Measurements from ENCODE around the gene RNF220. TPM values are rescaled to one million over a fixed set of nuclear protein-coding genes. Genes with fewer than 3 reads are reported as not detected.
A peak's percentile ranks its signal among the peaks of the same experiment; 100 is the strongest.

The RNF220 gene
- total RNA-seq, 1 donor from 2014 or later: 47.1 TPM

GRCh38 chr1:44670751-44671640, 265.9 kb downstream of the RNF220 start:
- no peak overlapping the region for H3K4me2 ChIP-seq (ENCODE audit: low read length)
- no peak overlapping the region for H3K27ac ChIP-seq (ENCODE audit: low read depth, low read length)
- no peak overlapping the region for H3K4me3 ChIP-seq (ENCODE audit: insufficient read depth, low read depth, low read length)
- Mint-ChIP-seq H3K27me3 (ENCODE audit: low read depth, unreplicated experiment) (no peaks in the 10 kb centered on the region), H3K4me3 (ENCODE audit: unreplicated experiment) (no peak overlapping the region), H3K9me3 (ENCODE audit: unreplicated experiment) (no peaks in the 10 kb centered on the region), H3K4me1 (ENCODE audit: low read depth, unreplicated experiment) (peaks cover 23% of the 10 kb centered on the region), H3K36me3 (ENCODE audit: low read depth, unreplicated experiment) (no peaks in the 10 kb centered on the region), H3K27ac (ENCODE audit: unreplicated experiment) (peak overlapping the region; percentile 38)
- no peaks in the 10 kb centered on the region for H3K36me3 ChIP-seq (ENCODE audit: insufficient read depth, low read length)
- DNase-seq (ENCODE audit: low read depth) (no peak), FAIRE-seq (no peak)
- H3K9me3 ChIP-seq (ENCODE audit: insufficient read depth, low read depth, low read length): no peaks in the 10 kb centered on the region
- H3K4me1 ChIP-seq (ENCODE audit: insufficient read depth, low read length): peaks cover 20% of the 10 kb centered on the region
- H3K27me3 ChIP-seq (ENCODE audit: insufficient read depth, low read length): no peaks in the 10 kb centered on the region
- H3K9ac ChIP-seq (ENCODE audit: low read length): no peak overlapping the region
- no peaks in the 10 kb centered on the region for H3K79me2 ChIP-seq (ENCODE audit: insufficient read depth, low read length)
- TF ChIP-seq EZH2 (IDR thresholded peaks at IDR 0.05; ENCODE audit: insufficient read depth, low read length): no peak
- TF ChIP-seq, protein P1, sequence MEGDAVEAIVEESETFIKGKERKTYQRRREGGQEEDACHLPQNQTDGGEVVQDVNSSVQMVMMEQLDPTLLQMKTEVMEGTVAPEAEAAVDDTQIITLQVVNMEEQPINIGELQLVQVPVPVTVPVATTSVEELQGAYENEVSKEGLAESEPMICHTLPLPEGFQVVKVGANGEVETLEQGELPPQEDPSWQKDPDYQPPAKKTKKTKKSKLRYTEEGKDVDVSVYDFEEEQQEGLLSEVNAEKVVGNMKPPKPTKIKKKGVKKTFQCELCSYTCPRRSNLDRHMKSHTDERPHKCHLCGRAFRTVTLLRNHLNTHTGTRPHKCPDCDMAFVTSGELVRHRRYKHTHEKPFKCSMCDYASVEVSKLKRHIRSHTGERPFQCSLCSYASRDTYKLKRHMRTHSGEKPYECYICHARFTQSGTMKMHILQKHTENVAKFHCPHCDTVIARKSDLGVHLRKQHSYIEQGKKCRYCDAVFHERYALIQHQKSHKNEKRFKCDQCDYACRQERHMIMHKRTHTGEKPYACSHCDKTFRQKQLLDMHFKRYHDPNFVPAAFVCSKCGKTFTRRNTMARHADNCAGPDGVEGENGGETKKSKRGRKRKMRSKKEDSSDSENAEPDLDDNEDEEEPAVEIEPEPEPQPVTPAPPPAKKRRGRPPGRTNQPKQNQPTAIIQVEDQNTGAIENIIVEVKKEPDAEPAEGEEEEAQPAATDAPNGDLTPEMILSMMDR (IDR thresholded peaks at IDR 0.05; ENCODE audit: insufficient read depth, low read depth, low read length): no peak
- H4K20me1 ChIP-seq (ENCODE audit: insufficient read depth, low read length): no peaks in the 10 kb centered on the region
- H2AFZ ChIP-seq (ENCODE audit: low read depth, low read length): no peak overlapping the region

DNA sequence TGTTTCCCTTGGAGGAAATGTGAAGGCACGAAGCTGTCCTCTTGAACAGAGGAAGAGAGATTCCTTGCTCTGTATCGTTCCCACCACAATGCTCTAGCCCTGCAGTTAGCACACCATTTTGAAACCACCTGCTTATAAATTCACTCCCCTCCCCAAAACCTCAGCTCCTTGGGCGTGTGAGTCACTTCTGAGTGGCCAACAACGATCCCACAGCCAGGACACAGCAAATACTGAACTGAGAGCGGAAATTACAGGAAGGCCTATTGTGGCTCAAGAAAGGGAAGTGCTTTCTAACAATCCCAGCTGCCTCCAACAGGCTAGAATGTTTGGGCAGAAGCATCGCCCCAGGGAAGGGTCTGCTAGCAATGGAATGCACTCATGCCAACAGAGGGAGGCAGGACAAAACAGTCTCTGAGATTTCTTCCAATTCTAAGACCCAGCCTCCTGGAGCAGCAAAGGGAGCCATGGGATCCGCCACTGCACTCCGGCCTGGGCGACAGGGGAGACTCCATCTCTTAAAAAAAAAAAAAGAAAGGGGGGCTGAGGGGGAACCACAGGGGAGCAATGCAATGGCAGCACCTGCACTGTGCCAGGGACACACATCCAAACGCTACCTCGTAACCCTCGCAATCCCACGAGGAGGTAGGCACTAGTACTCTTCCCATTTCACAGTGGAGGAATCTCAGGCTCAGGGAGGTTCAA, 267.4 kb downstream of the RNF220 start:
- no peaks in the 10 kb centered on the region for H3K79me2 ChIP-seq (ENCODE audit: insufficient read depth, low read length)
- no peaks in the 10 kb centered on the region for H3K27me3 Mint-ChIP-seq (ENCODE audit: low read depth, unreplicated experiment)
- no peak overlapping the region for H3K9ac ChIP-seq (ENCODE audit: low read length)
- FAIRE-seq: no peak
- peak overlapping the region; percentile 53 for H3K27ac Mint-ChIP-seq (ENCODE audit: unreplicated experiment)
- peak; percentile 85 for DNase-seq (ENCODE audit: low read depth)
- peaks cover 23% of the 10 kb centered on the region for H3K4me1 Mint-ChIP-seq (ENCODE audit: low read depth, unreplicated experiment)
- no peak overlapping the region for H3K4me3 ChIP-seq (ENCODE audit: insufficient read depth, low read depth, low read length)
- H3K27me3 ChIP-seq (ENCODE audit: insufficient read depth, low read length): no peaks in the 10 kb centered on the region
- H2AFZ ChIP-seq (ENCODE audit: low read depth, low read length): peak overlapping the region; percentile 55
- no peaks in the 10 kb centered on the region for H3K9me3 ChIP-seq (ENCODE audit: insufficient read depth, low read depth, low read length)
- no peaks in the 10 kb centered on the region for H3K9me3 Mint-ChIP-seq (ENCODE audit: unreplicated experiment)
- H3K4me1 ChIP-seq (ENCODE audit: insufficient read depth, low read length): peaks cover 26% of the 10 kb centered on the region
- peak overlapping the region; percentile 43 for H3K4me3 Mint-ChIP-seq (ENCODE audit: unreplicated experiment)
- H3K27ac ChIP-seq (ENCODE audit: low read depth, low read length): peak overlapping the region; percentile 40
- H3K36me3 Mint-ChIP-seq (ENCODE audit: low read depth, unreplicated experiment): no peaks in the 10 kb centered on the region
- TF ChIP-seq, protein P1 (IDR thresholded peaks at IDR 0.05; ENCODE audit: insufficient read depth, low read depth, low read length): no peak
- TF ChIP-seq EZH2 (IDR thresholded peaks at IDR 0.05; ENCODE audit: insufficient read depth, low read length): no peak
- H4K20me1 ChIP-seq (ENCODE audit: insufficient read depth, low read length): no peaks in the 10 kb centered on the region
- H3K36me3 ChIP-seq (ENCODE audit: insufficient read depth, low read length): no peaks in the 10 kb centered on the region
- H3K4me2 ChIP-seq (ENCODE audit: low read length): peak overlapping the region; percentile 91

Measured in astrocyte (in vitro differentiated cells and primary cell).